GM19372 (cell line): ENCODE data around the gene OR10D3.
"Not testable (repeated sequence)": the region's sequence is repeated elsewhere in the genome, so short reads cannot be mapped to it uniquely, and the experiment has no call there.

Experiments used
- ATAC-seq: cut with Tn5 transposase; IDR thresholded peaks from one replicate; pipeline ENCODE4 v1.9.1; 2021; ENCODE audit warnings: mild to moderate bottlenecking, low read depth, moderate library complexity; ENCODE audit not compliant: unreplicated experiment

The OR10D3 gene

DNA sequence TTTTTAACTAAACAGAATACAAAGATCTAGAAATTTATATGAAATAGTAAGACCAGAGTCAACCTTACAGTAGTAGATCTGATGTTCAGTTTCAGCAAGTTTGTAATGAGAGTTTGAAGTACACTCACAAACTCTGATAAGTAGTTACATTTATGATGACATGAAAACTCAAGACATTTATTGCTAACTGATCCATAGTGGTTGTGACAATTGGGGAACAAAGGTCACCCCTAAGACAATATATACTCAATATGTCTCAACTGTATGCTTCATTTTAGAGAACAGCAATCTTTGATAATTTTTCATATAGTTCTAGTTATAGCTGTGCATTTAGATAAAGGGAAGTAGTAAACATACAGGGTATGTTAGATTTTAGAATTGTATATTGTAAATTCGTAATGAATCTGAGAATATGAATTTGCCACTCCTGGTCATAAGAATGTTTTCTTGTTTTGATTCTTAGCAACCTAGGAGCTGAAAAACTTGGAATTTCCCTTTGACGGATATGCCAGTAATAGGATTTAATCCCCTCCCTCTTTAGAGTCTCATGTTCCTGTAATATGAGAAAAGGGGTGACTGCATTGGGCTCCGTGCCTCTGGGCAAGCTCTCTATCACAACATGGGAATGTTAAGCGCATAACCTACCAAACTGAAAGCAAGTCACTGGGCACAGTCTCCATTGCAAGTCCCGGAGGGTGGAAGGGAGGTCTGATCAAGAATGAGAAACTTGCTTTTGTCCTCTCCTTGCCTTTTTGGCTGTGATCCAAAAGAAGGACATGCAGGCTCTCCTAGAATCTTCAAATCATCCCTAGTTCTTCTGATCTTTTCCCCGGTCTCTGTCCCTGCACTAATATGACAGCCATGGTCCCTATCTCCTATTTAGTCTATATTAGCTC lies 11.4 kb downstream of the OR10D3 start:
- ATAC-seq = no peak

DNA sequence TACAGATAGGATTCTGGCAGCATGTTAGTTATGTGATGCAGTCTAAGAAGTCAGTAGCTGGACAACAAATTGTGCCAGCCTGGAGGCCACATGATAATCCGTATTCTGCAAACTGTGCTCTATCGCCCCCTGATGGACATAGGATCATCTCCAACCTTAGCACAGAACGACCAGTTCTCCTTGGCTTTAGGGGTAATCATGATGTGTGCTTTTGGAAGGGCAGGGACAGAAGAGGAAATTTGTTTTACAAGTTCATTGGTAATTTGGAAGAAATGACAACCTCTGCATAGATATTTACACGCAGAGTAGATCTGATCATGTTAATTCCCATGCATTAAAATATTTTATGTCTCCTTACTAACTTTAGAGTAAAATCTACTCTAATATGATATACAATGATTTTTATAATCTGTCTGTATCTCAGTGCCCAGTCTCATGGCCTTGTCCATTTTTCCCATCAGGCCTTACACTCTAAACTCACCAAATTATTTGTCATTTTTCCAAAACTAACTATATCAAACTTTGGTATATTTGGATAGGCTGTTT lies 12.1 kb downstream of the OR10D3 start:
- peak; percentile 81 for ATAC-seq

GRCh38 chr11:124197999-124198398 lies 14.9 kb downstream of the OR10D3 start:
- no peak for ATAC-seq

GRCh38 chr11:124198897-124199296 lies 15.8 kb downstream of the OR10D3 start:
- ATAC-seq = no peak

DNA sequence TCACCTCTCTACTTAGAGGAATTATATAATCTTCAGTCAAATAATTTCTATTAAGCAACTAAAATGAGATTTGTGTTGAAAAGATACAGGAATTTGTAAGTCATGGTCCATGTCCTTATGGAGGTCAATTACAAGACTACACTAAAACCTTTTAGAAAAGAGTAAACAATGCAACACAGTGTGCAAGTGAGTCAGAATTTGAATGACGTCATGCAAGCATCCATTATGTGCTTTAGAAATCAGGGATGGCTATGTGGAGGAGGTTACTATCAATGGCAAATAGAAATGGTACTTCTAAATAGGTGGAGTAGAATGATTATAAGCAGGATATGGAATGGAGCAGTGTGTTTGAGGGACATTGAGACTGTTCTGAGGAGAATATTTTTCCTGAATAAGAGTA lies 16.6 kb downstream of the OR10D3 start:
- ATAC-seq = no peak

GRCh38 chr11:124200671-124201070 lies 17.5 kb downstream of the OR10D3 start:
- no peak for ATAC-seq

- no peak for ATAC-seq
Observed at GRCh38 chr11:124202951-124203350, 19.8 kb downstream of the OR10D3 start.

DNA sequence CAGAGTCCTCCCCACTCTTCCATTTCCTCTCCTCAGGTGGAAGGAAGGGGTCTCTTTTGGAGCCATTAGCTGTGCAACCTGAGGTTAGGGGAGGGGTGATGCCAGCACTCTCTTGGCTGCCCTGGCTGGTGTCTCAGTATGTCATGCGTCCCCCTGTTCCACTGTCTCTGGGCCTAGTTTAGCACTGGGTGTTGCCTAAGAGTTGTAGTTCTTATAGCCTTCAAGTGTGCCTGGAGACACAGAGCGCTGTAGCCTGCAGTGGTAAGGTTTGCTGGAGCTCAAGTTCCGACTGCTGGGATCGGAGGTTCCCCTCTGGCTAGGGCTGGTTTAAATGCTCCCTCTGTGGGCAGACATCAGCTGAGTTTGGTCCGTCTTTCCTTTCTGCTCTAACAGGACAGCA lies 20.9 kb downstream of the OR10D3 start:
- no peak for ATAC-seq

DNA sequence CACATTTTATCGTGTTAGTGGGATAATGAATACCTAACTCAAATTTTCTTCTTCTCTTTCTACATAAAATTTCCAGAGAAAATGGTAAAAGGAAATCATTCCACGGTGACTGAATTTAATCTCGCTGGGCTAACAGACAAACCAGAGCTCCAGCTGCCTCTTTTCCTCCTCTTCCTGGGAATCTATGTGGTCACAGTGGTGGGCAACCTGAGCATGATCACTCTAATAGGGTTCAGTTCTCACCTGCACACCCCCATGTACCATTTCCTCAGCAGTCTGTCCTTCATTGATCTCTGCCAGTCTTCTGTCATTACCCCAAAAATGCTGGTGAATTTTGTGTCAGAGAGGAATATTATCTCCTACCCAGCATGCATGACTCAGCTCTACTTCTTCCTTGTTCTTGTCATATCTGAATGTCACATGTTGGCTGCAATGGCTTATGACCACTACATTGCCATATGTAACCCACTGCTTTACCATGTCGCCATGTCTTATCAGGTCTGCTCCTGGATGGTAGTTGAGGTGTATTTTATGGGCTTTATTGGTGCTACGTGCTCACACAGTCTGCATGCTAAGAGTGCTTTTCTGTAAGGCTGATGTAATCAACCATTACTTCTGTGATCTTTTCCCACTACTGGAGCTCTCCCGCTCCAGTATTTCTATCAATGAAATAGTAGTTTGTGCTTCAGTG lies 24.1 kb downstream of the OR10D3 start:
- ATAC-seq = no peak

DNA sequence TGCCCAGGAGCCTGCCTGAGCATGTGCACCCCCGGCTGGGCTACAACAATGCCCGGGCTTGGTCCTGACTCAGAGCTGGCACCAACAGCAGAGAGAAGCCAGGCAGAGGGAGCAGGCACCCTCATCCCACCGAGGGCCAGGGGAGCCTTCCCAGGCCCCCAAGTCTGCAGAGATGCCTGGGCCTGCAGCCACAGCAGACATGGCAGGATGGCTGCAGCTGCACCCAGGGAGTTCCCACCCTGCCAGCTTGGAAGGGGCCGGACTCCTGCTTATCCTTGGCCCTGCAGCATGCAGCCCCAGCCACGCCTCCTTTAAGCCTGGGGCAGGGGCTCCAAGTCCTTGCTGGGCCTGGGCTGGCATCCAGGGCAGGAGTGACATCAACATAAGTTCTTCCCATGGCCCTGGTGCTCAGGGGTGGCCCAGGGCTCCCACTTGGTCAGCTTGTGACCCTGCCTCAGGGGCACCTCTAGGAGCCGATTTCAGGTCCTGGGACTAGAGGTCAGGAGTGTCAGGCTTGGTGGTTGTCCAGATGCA lies 26.7 kb downstream of the OR10D3 start:
- no peak for ATAC-seq

GRCh38 chr11:124210421-124210820 lies 27.3 kb downstream of the OR10D3 start:
- ATAC-seq = no peak

GRCh38 chr11:124211321-124211720 lies 28.2 kb downstream of the OR10D3 start:
- no peak for ATAC-seq

DNA sequence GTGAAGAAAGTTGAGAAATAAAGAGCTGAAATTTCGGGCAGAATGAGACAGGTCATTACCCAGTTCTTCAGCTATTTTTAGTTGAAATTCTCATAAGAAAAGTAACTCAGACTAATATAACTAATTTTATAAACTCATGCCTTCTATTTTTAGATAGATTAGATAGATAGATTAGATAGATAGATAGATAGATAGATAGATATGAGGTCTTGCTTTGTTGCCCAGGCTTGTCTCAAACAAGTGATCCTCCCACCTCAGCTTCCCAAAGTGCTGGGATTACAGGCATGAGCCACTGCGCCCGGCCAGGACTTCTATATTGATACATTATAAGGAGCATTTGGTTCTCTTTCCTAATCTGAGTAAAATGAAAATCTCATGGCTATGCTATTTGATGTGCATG lies 30.9 kb downstream of the OR10D3 start:
- no peak for ATAC-seq

DNA sequence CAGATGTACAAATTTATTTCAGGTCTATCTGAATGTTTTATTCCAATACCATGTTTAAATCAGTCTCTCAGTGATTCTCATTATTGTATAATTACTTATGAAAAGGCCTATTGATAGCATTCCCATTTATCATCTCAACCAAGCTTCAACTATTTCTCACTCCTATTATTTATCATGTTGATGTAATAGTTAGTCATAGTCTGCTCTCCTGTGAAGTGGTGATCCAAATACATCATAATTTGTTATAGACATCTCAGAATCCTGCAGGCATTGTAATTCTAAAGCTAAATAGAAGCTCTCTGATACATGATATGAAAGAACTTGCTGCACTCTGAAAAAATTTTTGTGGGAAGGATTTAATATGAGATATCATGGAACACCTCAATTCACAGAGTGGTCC lies 36.0 kb downstream of the OR10D3 start:
- ATAC-seq = no peak

GRCh38 chr11:124222407-124222806 lies 39.3 kb downstream of the OR10D3 start:
- no peak for ATAC-seq

GRCh38 chr11:124224618-124225423 lies 41.7 kb downstream of the OR10D3 start:
- not testable (repeated sequence) for ATAC-seq

DNA sequence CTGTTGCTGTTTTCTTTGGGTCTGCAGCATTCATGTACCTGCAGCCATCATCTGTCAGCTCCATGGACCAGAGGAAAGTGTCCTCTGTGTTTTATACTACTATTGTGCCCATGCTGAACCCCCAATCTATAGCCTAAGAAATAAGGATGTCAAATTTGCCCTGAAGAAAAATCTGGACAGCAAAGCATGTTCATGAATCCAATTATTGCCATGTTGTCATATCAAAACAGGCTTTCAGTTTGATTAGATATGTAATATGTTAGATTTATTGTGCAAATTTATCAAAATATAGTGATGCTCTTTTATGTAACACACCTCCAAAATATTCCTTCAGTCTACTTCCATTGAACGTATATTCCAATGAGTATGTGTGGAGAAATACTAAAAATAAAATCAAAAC lies 42.3 kb downstream of the OR10D3 start:
- ATAC-seq = no peak

- ATAC-seq = no peak
Observed at GRCh38 chr11:124233376-124233775, 50.2 kb downstream of the OR10D3 start.
